KOPT-K1 (cell line): Measurements from ENCODE around the gene DAZ1.
"Not testable (repeated sequence)": the region's sequence is repeated elsewhere in the genome, so short reads cannot be mapped to it uniquely, and the experiment has no call there.

Experiments
- H3K27ac ChIP-seq: fragments of 200-600 bp; sonication (generic); 2 replicates; pipeline ENCODE4 v1.5.1; 2016; ENCODE audit warnings: antibody characterized with exemption, mild to moderate bottlenecking, low read depth, low read length; ENCODE audit not compliant: poor library complexity, severe bottlenecking
- H3K36me3 ChIP-seq: fragments of 200-600 bp; sonication (generic); 2 replicates; pipeline ENCODE4 v1.5.1; 2017; ENCODE audit warnings: antibody characterized with exemption, mild to moderate bottlenecking, low read length, moderate library complexity; ENCODE audit not compliant: insufficient read depth
- H3K9me3 ChIP-seq: fragments of 200-600 bp; sonication (generic); 2 replicates; pipeline ENCODE4 v1.5.1; 2017; ENCODE audit warnings: antibody characterized with exemption, low read length, mild to moderate bottlenecking; ENCODE audit not compliant: insufficient read depth, poor library complexity, severe bottlenecking

The DAZ1 gene

GRCh38 chrY:23198908-23199307, at the start of gene DAZ1:
DAZ1 (minus strand) TSS chrY:23199008; CDS start chrY:23198800, 208 bp downstream.
- H3K27ac ChIP-seq, H3K9me3 ChIP-seq, H3K36me3 ChIP-seq: not testable (repeated sequence)

GRCh38 chrY:23219233-23219632, 20.4 kb upstream of the DAZ1 start, which contains the start of gene DAZ2:
DAZ2 (plus strand) TSS chrY:23219533; CDS start chrY:23219741, 208 bp downstream.
- H3K27ac ChIP-seq, H3K36me3 ChIP-seq, H3K9me3 ChIP-seq: not testable (repeated sequence)

GRCh38 chrY:23210681-23211080, 11.9 kb upstream of the DAZ1 start:
- H3K9me3 ChIP-seq, H3K36me3 ChIP-seq, H3K27ac ChIP-seq: not testable (repeated sequence)

GRCh38 chrY:23209802-23210495, 11.1 kb upstream of the DAZ1 start:
- not testable (repeated sequence) for H3K27ac ChIP-seq, H3K36me3 ChIP-seq, H3K9me3 ChIP-seq

GRCh38 chrY:23207455-23207854, 8.6 kb upstream of the DAZ1 start:
- not testable (repeated sequence) for H3K36me3 ChIP-seq, H3K9me3 ChIP-seq, H3K27ac ChIP-seq
